ENCODE data around the gene SNX14. TPM values are rescaled to one million over a fixed set of nuclear protein-coding genes. Genes with fewer than 3 reads are reported as not detected.

The SNX14 gene
- total and polyA plus RNA-seq, 2 donors (not counting 3 experiments of a cell fraction or from before 2014, with no cell fraction given), result 41.3 to 74.3 TPM

DNA sequence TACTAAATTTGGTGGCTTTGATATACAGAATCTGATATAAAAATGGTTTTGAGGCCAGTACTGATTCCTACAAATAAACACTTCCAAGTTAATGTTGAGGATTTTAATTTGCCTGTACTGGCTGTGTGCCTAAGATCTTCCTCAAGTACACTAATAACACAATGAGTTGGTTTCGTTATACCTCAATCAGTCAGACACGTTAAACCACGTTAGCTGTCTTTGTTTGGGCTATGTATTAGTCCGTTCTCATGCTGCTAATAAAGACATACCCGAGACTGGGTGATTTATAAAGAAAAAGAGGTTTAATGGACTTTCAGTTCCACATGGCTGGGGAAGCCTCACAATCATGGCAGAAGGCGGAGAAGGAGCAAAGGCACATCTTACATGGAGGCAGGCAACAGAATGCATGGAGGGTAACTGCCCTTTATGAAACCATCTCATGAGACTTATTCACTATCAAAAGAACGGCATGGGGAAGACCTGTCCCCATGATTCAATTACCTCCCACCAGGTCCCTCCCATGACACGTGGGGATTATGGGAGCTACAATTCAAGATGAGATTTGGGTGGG lies 97.6 kb downstream of the SNX14 start:
- no peak for FAIRE-seq
- POLR2A ChIA-PET, result no interaction called here

More for the DNA sequence above, 97.6 kb downstream of the SNX14 start:
- no TSS peak for BruUV-seq (replicated peaks)
- Histone ChIP-seq H3K27me3 (ENCODE audit: control insufficient read depth in 2 of 2, insufficient read depth in 2 of 2, low read length in 2 of 2) (no peaks in the 10 kb centered on the region), H3K79me2 (ENCODE audit: control insufficient read depth, insufficient read depth, low read length) (no peaks in the 10 kb centered on the region), H3K36me3 (ENCODE audit: control insufficient read depth in 2 of 2, extremely low read depth in 1 of 2, insufficient read depth in 2 of 2, low read length in 2 of 2) (no peaks in the 10 kb centered on the region), H3K9me3 (replicated peaks; ENCODE audit: control insufficient read depth, insufficient read depth, low read length) (no peaks in the 10 kb centered on the region), H3K9me1 (replicated peaks; ENCODE audit: control insufficient read depth, extremely low read depth, insufficient read depth, low read length) (no peaks in the 10 kb centered on the region), H3K4me3 (replicated peaks in 1 of 3; ENCODE audit: insufficient read depth in 1 of 3, low read depth in 1 of 3, low read length in 3 of 3) (no peak overlapping the region), H3K27ac (ENCODE audit: insufficient read depth, low read depth, low read length) (no peak overlapping the region), H2AFZ (ENCODE audit: low read depth, low read length) (no peak overlapping the region), H3K4me1 (ENCODE audit: control insufficient read depth, extremely low read depth, insufficient read depth, low read length) (peaks cover 7% of the 10 kb centered on the region), H3K9ac (replicated peaks; ENCODE audit: extremely low read depth, insufficient read depth, low read length) (no peak overlapping the region), H3K4me2 (ENCODE audit: insufficient read depth, low read length) (no peak overlapping the region), H4K20me1 (replicated peaks; ENCODE audit: control insufficient read depth, extremely low read depth, insufficient read depth, low read length) (no peaks in the 10 kb centered on the region)
- CTCF ChIA-PET, result interaction anchor here (5.0 kb wide), 1 partner anchor 12 kb away, joined by 45 read pairs; no protein-coding TSS in a partner anchor
- dilution Hi-C loops (cut with MboI; ENCODE audit: extremely low pct_ligation_motif_present, low sequenced_read_pairs), result no loop called here
- DNase-seq (ENCODE audit: low read depth, low spot score), result no peak
- TF ChIP-seq GATA2 (IDR thresholded peaks at IDR 0.05; ENCODE audit: insufficient read depth, insufficient read length, low read depth, low read length) (no peak), POLR2A (IDR thresholded peaks at IDR 0.05; ENCODE audit: low read depth, low read length) (no peak), JUN (IDR thresholded peaks at IDR 0.05; ENCODE audit: borderline replicate concordance, insufficient read depth, insufficient read length, low read depth) (no peak), FOS (IDR thresholded peaks at IDR 0.05; ENCODE audit: borderline replicate concordance, insufficient read depth, low read length) (no peak), POLR2AphosphoS5 (IDR thresholded peaks at IDR 0.05; ENCODE audit: insufficient read depth, low read depth, low read length) (no peak), EZH2 (IDR thresholded peaks at IDR 0.05; ENCODE audit: borderline replicate concordance, low read depth, low read length, severe bottlenecking) (no peak), MYC (IDR thresholded peaks at IDR 0.05; ENCODE audit: low read depth, low read length) (no peak)
- TF ChIP-seq, protein P1, sequence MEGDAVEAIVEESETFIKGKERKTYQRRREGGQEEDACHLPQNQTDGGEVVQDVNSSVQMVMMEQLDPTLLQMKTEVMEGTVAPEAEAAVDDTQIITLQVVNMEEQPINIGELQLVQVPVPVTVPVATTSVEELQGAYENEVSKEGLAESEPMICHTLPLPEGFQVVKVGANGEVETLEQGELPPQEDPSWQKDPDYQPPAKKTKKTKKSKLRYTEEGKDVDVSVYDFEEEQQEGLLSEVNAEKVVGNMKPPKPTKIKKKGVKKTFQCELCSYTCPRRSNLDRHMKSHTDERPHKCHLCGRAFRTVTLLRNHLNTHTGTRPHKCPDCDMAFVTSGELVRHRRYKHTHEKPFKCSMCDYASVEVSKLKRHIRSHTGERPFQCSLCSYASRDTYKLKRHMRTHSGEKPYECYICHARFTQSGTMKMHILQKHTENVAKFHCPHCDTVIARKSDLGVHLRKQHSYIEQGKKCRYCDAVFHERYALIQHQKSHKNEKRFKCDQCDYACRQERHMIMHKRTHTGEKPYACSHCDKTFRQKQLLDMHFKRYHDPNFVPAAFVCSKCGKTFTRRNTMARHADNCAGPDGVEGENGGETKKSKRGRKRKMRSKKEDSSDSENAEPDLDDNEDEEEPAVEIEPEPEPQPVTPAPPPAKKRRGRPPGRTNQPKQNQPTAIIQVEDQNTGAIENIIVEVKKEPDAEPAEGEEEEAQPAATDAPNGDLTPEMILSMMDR (IDR thresholded peaks at IDR 0.05; ENCODE audit: extremely low read depth in 1 of 2, insufficient read depth in 1 of 2, low read depth in 1 of 2, low read length in 2 of 2), result no peak
- TF ChIP-seq, protein P2, sequence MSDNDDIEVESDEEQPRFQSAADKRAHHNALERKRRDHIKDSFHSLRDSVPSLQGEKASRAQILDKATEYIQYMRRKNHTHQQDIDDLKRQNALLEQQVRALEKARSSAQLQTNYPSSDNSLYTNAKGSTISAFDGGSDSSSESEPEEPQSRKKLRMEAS (IDR thresholded peaks at IDR 0.05; ENCODE audit: insufficient read depth, insufficient read length), result no peak
- intact Hi-C loops (cut with micrococcal nuclease), result no loop called here

All from endothelial cell of umbilical vein (primary cell).